GM12865 (cell line): ENCODE data around the gene HSD17B11.
"Not testable (repeated sequence)": the region's sequence is repeated elsewhere in the genome, so short reads cannot be mapped to it uniquely, and the experiment has no call there.

Experiments
- DNase-seq: peaks from one replicate; pipeline ENCODE4 v3.0.0; 2010; ENCODE audit warnings: low read depth
- H3K4me3 ChIP-seq: 2 replicates; pipeline ENCODE4 v1.5.1; 2011; ENCODE audit warnings: mild to moderate bottlenecking, low read depth, low read length, control low read depth
- TF ChIP-seq, protein P1 (sequence below): IDR thresholded peaks from 2 replicates; pipeline ENCODE4 v1.5.1; 2011; ENCODE audit warnings: low read length, control low read depth, low read depth, inconsistent platforms; ENCODE audit not compliant: insufficient read depth; ENCODE audit errors: missing control alignments

Gene HSD17B11

DNA sequence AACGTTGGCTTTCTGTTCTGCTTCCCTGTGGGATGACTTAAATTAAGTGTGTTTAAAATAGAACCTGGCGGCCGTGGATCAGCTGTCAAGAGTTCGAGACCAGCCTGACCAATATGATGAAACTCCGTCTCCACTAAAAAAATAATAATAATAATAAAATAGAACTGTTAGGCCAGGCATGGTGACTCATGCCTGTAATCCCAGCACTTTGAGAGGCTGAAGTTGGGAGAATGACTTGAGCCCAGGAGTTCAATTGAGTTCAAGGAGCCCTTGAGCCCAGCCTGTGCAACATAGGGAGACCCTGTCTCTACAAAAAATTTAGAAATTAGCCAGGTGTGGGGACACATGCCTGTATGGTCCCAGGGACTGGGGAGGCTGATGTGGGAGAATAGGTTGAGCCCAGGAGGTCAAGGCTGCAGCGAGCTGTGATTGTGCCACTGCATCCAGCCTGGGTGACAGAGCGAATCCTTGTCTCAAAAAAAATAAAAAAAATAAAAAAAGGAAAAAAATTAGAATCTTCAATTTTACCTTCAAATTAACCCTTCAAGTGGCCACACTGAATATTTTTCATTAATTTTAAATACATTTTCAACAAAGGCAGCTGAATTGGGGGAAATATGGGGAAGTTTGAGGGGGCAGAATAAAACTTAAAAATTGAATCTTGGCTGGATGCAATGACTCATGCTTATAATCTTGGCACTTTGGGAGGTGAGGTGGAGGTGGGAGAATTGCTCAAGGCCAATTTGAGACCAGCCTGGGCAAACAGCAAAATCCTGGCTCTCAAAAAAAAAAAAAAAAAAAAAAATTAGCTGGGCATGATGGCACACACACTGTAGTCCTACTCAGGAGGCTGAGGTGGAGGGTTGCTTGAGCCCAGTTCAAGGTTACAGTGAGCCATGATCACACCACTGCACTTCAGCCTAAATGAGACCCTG, 36.6 kb downstream of the HSD17B11 start:
- TF ChIP-seq, protein P1, sequence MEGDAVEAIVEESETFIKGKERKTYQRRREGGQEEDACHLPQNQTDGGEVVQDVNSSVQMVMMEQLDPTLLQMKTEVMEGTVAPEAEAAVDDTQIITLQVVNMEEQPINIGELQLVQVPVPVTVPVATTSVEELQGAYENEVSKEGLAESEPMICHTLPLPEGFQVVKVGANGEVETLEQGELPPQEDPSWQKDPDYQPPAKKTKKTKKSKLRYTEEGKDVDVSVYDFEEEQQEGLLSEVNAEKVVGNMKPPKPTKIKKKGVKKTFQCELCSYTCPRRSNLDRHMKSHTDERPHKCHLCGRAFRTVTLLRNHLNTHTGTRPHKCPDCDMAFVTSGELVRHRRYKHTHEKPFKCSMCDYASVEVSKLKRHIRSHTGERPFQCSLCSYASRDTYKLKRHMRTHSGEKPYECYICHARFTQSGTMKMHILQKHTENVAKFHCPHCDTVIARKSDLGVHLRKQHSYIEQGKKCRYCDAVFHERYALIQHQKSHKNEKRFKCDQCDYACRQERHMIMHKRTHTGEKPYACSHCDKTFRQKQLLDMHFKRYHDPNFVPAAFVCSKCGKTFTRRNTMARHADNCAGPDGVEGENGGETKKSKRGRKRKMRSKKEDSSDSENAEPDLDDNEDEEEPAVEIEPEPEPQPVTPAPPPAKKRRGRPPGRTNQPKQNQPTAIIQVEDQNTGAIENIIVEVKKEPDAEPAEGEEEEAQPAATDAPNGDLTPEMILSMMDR = no peak
- no peak for DNase-seq
- H3K4me3 ChIP-seq = no peak overlapping the region

DNA sequence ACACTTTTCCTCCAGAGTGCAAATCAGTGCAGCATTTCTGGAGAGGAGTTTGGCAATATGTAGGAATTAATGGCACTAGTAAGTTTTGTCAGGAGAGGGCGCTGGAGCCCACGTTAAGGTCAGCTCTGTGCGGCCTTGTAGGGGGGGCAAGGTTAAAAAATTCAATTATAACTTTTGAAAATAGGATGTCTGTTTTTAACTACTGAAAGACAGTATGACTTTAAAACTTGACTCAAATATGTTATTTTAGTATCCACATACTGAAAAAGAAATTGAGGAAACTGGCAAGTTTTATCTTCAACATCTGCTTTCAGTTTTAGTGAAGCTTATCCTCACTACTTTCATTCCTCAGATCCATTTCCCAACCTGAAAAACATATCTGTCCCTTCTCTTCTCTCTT, 37.4 kb downstream of the HSD17B11 start:
- no peak overlapping the region for H3K4me3 ChIP-seq
- TF ChIP-seq, protein P1 = peak; percentile 40
- peak; percentile 53 for DNase-seq

DNA sequence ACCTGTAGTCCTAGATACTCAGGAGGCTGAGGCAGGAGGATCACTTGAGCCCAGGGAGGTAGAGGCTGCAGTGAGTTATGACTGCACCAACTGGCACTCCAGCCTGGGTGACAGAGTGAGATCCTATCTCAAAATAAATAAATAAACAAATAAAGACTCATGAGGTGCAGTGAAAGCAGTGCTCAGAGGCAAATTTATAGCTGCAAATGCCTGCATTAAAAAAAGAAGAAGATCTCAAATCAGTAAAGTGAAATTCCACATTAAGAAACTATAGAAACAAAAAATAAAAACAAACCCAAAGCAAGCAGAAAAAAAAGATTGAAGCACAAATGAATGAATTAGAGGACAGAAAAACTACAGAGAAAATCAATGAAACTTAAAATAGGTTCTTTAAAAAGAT, 45.8 kb downstream of the HSD17B11 start:
- TF ChIP-seq, protein P1 = no peak
- no peak overlapping the region for H3K4me3 ChIP-seq
- no peak for DNase-seq

DNA sequence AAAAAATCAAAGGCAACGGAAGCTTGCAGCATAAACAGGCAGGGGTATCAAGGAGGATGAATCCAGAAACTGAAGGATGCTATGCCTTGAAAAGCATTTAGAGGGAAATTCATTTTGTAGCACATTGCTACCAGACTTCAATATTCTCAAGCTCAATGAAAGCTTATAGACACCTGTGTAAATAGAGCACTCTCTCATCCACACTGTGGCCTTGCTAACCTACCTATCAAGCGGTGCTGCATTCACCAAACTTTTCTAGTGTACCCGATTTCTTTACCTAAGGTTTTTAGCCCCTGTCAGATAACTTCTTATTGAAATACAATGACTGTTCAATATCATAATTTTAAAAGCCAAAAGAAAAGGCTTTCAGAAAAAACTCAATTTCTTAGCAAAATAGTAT, 48.1 kb downstream of the HSD17B11 start:
- DNase-seq = no peak
- H3K4me3 ChIP-seq = no peak overlapping the region
- TF ChIP-seq, protein P1 = no peak

DNA sequence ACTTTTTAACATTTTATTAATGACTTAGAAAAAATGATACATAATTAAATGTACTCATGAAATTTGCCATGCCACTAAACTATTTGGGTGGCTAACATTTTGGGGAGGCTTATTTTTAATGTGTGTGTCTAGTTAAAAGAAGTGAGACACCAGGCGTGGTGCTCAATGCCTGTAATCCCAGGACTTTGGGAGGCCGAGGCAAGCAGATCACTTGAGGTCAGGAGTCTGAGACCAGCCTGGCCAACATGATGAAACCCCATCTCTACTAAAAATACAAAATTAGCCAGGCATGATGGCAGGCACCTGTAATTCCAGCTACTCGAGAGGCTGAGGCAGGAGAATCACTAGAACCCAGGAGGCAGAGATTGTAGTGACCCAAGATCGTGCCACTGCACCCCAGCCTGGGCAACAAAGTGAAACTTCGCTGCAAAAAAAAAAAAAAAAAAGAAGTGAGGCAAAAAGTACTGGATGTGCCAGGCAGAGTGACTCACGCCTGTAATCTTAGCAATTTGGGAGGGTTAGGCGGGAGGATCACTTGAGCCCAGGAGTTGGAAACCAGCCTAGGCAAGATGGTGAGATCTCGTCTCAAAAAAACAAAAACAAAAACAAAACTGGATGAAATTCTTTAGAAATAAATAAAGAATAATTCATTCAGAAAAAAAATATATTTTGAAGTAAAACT, 48.9 kb downstream of the HSD17B11 start:
- not testable (repeated sequence) for H3K4me3 ChIP-seq, DNase-seq

DNA sequence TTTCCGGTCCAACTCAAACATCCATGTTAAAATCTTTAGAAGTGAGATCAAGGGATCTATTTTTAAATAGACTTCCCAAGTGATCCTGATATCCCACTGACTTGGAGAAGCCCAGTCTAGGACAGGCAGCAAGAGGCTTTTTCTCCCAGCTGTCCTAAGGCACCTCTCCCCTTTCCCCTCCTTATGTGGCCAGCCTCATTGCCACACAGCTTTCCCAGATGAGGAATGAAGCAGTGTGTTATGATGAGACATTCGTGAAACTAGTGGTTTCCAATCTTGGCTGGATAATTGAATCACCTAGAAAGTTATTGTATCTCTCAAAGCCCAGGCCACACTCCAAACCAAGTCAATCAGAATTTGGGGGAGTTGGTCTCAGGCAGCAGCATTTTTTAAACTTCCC, 51.5 kb downstream of the HSD17B11 start:
- TF ChIP-seq, protein P1 = no peak
- H3K4me3 ChIP-seq = no peak overlapping the region
- no peak for DNase-seq

- H3K4me3 ChIP-seq = no peak overlapping the region
- TF ChIP-seq, protein P1 = no peak
- DNase-seq = no peak
These were observed 53.6 kb downstream of the HSD17B11 start for GRCh38 chr4:87337361-87337760.
